GM18909 (cell line): ENCODE data around the gene FAM161B.

Source experiments
- ATAC-seq: cut with Tn5 transposase; IDR thresholded peaks from one replicate; pipeline ENCODE4 v1.9.1; 2021; ENCODE audit warnings: mild to moderate bottlenecking; ENCODE audit not compliant: unreplicated experiment, poor library complexity

The FAM161B gene

GRCh38 chr14:73886449-73887317 lies 63.2 kb downstream of the FAM161B start, which contains the start of gene ZNF410:
Gene ZNF410 (plus strand): TSS chr14:73886859. CDS start chr14:73892176, 5,317 bp downstream.
- peak; percentile 97 for ATAC-seq

GRCh38 chr14:73884438-73885190 lies 65.3 kb downstream of the FAM161B start:
- ATAC-seq, result no peak
